HepG2 (cell line): ENCODE results near the gene ST3GAL5. TPM values are rescaled to one million over a fixed set of nuclear protein-coding genes. Genes with fewer than 3 reads are reported as not detected.

Source experiments
- BRD4 ChIP-seq: sonication (generic); formaldehyde crosslinking; IDR thresholded peaks from 2 replicates; pipeline ENCODE4 v1.4.0; 2020; ENCODE audit warnings: missing genetic modification reagents
- CEBPG ChIP-seq: IDR thresholded peaks from 2 replicates; pipeline ENCODE4 v1.6.1; 2016
- FOSL2 ChIP-seq: sonication (generic); formaldehyde crosslinking; IDR thresholded peaks from 2 replicates; pipeline ENCODE4 v1.4.0; 2020; ENCODE audit warnings: missing genetic modification reagents
- HIVEP1 ChIP-seq: sonication (generic); formaldehyde crosslinking; IDR thresholded peaks from 2 replicates; pipeline ENCODE4 v1.4.0; 2020; ENCODE audit warnings: mild to moderate bottlenecking, missing genetic modification reagents
- MLLT10 ChIP-seq: sonication (generic); formaldehyde crosslinking; IDR thresholded peaks from 2 replicates; pipeline ENCODE4 v1.4.0; 2020; ENCODE audit warnings: missing genetic modification reagents
- MLX ChIP-seq: IDR thresholded peaks from 2 replicates; pipeline ENCODE4 v1.6.1; 2016
- MXD1 ChIP-seq: sonication (generic); formaldehyde crosslinking; IDR thresholded peaks from 2 replicates; pipeline ENCODE4 v1.4.0; 2020; ENCODE audit warnings: mild to moderate bottlenecking, missing genetic modification reagents
- MYPOP ChIP-seq: sonication (generic); formaldehyde crosslinking; IDR thresholded peaks from 2 replicates; pipeline ENCODE4 v1.8.1; 2023; ENCODE audit warnings: mild to moderate bottlenecking, moderate library complexity, missing genetic modification reagents
- NFE2L1 ChIP-seq: sonication (generic); formaldehyde crosslinking; IDR thresholded peaks from 2 replicates; pipeline ENCODE4 v1.4.0; 2020; ENCODE audit warnings: missing genetic modification reagents, mild to moderate bottlenecking, borderline replicate concordance
- PAF1 ChIP-seq: IDR thresholded peaks from 2 replicates; pipeline ENCODE4 v1.6.1; 2016; ENCODE audit warnings: missing genetic modification reagents, missing compliant biosample characterization
- SRY ChIP-seq: sonication (generic); formaldehyde crosslinking; IDR thresholded peaks from 2 replicates; pipeline ENCODE4 v1.8.0; 2022; ENCODE audit warnings: mild to moderate bottlenecking, missing genetic modification reagents
- STAG1 ChIP-seq: sonication (generic); formaldehyde crosslinking; IDR thresholded peaks from 2 replicates; pipeline ENCODE4 v1.4.0; 2020; ENCODE audit warnings: missing genetic modification reagents
- YY1 ChIP-seq: IDR thresholded peaks from 2 replicates; pipeline ENCODE4 v1.6.1; 2011; ENCODE audit warnings: low read length, low read depth, moderate library complexity, mild to moderate bottlenecking; ENCODE audit not compliant: insufficient read depth, insufficient replicate concordance
- ZBTB44 ChIP-seq: sonication (generic); formaldehyde crosslinking; IDR thresholded peaks from 2 replicates; pipeline ENCODE4 v1.4.0; 2020; ENCODE audit warnings: missing genetic modification reagents
- ZBTB7B ChIP-seq: sonication (generic); formaldehyde crosslinking; IDR thresholded peaks from 2 replicates; pipeline ENCODE4 v1.4.0; 2020; ENCODE audit warnings: missing genetic modification reagents
- ZFP36L2 ChIP-seq: sonication (generic); formaldehyde crosslinking; IDR thresholded peaks from 2 replicates; pipeline ENCODE4 v1.4.0; 2020; ENCODE audit warnings: missing genetic modification reagents
- ZGPAT ChIP-seq: IDR thresholded peaks from 2 replicates; pipeline ENCODE4 v1.6.1; 2016; ENCODE audit warnings: mild to moderate bottlenecking
- ZNF331 ChIP-seq: sonication (generic); formaldehyde crosslinking; IDR thresholded peaks from 2 replicates; pipeline ENCODE4 v1.4.0; 2020; ENCODE audit warnings: missing genetic modification reagents
- ZNF430 ChIP-seq: sonication (generic); formaldehyde crosslinking; IDR thresholded peaks from 2 replicates; pipeline ENCODE4 v1.9.0; 2021; ENCODE audit warnings: mild to moderate bottlenecking, missing genetic modification reagents
- ZNF687 ChIP-seq: sonication (generic); formaldehyde crosslinking; IDR thresholded peaks from 2 replicates; pipeline ENCODE4 v1.5.1; 2020; ENCODE audit warnings: mild to moderate bottlenecking, missing genetic modification reagents, moderate library complexity
- polyA plus RNA-seq, 8 experiments: library from polyadenylated mRNA; depleted of rRNA in 3 of 8; stranded (reverse) in 7 of 8; unstranded in 1 of 8; fragments of >200 nt; fragmentation: Illumina TruSeq in 4 of 8; extraction: Trizol in 4 of 8; gene quantifications; 2 replicates each; pipeline versions ENCODE4 v1.2.1 to v1.2.3, GENCODE V29; 2011 to 2016; ENCODE audit warnings: low read depth in 4 of 8, missing spikeins in 1 of 8, mixed read lengths in 1 of 8; ENCODE audit not compliant: insufficient read depth in 1 of 8
- total RNA-seq, 5 experiments: library from RNA; depleted of rRNA; stranded (reverse); fragments of >200 nt; fragmentation: Illumina TruSeq; extraction: Trizol; gene quantifications; 2 replicates each; pipeline ENCODE4 v1.2.3, GENCODE V29; 2016; ENCODE audit warnings: low read depth in 1 of 5

ST3GAL5 gene
- total and polyA plus RNA-seq, 2 of the 13 experiments (the other 11 are each of a cell fraction or from before 2014, with no cell fraction given) = 1.3 to 2.0 TPM

GRCh38 chr2:85826990-85827878 is 61.6 kb downstream of the ST3GAL5 start (continued):
- TF ChIP-seq PAF1 (CRISPR knock-in tag) (no peak), SRY (CRISPR knock-in tag) (no peak), MLLT10 (CRISPR knock-in tag) (no peak), HIVEP1 (CRISPR knock-in tag) (peak; percentile 45; the same call in 1 of the 2 replicates), ZNF331 (CRISPR knock-in tag) (0 out of 2 replicates have a peak, but pooled peaks have one; percentile 35), ZNF687 (peak; percentile 47), CEBPG (CRISPR knock-in tag) (0 out of 2 replicates have a peak, but pooled peaks have one; percentile 16), ZBTB44 (0 out of 2 replicates have a peak, but pooled peaks have one; percentile 43), ZFP36L2 (CRISPR knock-in tag) (no peak), MYPOP (0 out of 2 replicates have a peak, but pooled peaks have one; percentile 26), NFE2L1 (CRISPR knock-in tag) (no peak), STAG1 (CRISPR knock-in tag) (peak; percentile 96), MXD1 (CRISPR knock-in tag) (no peak), ZBTB7B (CRISPR knock-in tag) (0 out of 2 replicates have a peak, but pooled peaks have one; percentile 32), BRD4 (no peak), YY1 (peak; percentile 31), MLX (CRISPR knock-in tag) (no peak), ZGPAT (CRISPR knock-in tag) (no peak), FOSL2 (peak; percentile 13; the same call in 1 of the 2 replicates), ZNF430 (CRISPR knock-in tag) (no peak)
